Fibroblast of skin of abdomen (primary cell): ENCODE results near the gene PGM2L1. TPM values are rescaled to one million over a fixed set of nuclear protein-coding genes. Genes with fewer than 3 reads are reported as not detected.

Experiments
- DNase-seq: peaks from one replicate; pipeline ENCODE4 v3.0.0-alpha.2; 2013
- polyA plus RNA-seq, 2 experiments: library from polyadenylated mRNA; unstranded; fragments of 120-200 nt; gene quantifications; one replicate each; pipeline ENCODE4 v1.2.1, GENCODE V29; 2013; ENCODE audit not compliant: insufficient read length in 2 of 2

Gene PGM2L1
- polyA plus RNA-seq (2013, experiment 1 of 2; ENCODE audit: insufficient read length): 5.0 TPM
- 4.6 TPM for polyA plus RNA-seq (2013, experiment 2 of 2; ENCODE audit: insufficient read length)

GRCh38 chr11:74398244-74399159 lies at the start of gene PGM2L1:
TSS of gene PGM2L1 (minus strand) at chr11:74398433. CDS start at chr11:74398161, 272 bp downstream.
- DNase-seq: peak; percentile 94

DNA sequence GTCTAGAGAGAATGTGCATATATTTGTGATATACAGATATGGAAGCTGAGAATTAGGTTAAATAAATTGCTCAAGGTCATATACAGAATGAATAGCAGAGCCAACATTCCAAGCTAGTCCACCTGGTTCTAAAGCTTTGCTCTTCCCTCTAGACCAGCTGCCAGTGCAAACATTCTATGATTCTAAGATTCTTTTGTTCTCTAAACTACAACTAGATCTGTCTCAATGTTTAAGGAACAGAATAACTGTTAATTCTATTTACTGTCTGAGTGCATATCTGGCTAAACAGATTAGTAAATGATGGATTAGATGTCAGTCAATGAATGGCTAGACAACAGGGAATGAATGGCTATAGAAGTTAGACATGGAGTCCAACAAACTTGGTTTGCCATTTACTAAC lies 49.5 kb upstream of the PGM2L1 start:
- no peak for DNase-seq

- peak; percentile 50 for DNase-seq
Measured at GRCh38 chr11:74446532-74446938, 48.3 kb upstream of the PGM2L1 start.

- DNase-seq: no peak
Measured at GRCh38 chr11:74444173-74444826, 46.1 kb upstream of the PGM2L1 start.

DNA sequence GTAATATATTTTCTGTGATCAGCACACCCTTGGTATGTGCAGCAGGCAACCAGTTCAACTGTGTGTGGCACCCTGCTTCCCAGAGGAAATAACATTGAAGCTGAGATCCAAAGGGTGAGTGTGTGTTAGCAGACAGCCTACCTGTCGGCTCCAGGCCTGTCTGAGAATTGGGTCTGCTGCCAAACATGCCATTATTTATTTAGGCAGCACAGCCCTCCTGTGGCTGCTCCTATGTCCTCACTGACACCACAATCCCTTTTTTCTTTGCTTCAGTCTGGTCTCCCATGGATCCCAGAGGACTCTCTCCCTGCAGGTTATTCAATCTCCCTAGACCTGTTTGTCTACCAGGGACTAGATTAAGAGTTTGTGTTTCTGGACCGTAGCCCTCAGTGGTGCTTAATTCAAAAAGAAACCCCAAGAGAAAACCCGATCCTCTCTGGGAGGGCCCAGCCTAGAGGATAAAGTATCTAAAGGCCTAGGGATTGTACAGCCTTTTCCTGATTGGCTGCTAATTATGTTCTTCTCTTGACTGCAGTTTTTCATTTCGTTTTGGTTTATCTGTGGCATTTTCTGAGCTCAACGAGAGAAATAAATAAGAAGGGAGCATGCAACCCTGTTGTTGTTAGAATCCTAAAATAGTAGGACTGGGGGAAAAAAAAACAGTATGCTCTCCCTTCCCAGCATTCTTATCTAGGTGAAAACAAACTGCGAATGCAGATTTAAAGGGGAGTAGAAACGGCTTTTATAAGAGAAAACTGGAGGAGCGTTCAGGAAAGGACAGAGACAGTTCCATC lies 45.0 kb upstream of the PGM2L1 start:
- no peak for DNase-seq

DNA sequence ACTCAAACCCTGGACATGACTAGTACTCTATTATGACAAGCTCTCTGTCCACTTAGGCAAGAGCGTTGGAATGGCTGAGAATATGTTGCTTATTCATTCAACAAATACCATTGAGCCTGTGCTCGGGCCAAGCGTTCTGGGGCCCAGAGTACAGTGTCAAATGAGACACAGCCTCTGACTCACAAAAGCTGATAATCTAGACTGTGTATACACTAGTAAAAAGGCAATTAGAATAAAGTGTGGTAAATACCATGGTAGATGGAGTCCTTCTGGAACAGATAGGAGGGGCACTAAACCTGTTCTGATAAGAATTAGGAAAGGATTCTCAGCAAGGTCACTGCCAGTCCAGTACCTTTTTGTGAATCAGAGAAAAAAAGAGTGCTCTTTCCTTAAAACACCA lies 44.4 kb upstream of the PGM2L1 start:
- no peak for DNase-seq

DNA sequence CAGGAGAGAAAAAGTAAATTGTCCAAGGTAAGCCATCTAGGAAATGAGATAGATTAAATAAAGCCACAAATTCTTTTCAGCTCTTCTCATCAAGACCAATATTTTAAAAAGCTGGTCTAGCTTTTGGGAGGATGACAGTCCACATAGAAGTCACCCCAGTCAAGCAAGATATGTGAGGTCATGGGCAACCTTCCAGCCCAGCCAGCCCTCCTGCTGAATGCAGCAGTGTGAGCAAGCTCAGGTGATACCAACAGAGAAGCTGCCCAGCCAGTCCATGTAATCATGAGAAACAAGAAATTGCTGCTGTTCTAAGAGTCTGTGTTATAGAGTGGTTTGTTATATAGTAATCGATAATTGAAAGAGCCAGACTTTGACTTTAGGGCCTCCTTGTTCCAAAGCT lies 40.4 kb upstream of the PGM2L1 start:
- DNase-seq: no peak

DNA sequence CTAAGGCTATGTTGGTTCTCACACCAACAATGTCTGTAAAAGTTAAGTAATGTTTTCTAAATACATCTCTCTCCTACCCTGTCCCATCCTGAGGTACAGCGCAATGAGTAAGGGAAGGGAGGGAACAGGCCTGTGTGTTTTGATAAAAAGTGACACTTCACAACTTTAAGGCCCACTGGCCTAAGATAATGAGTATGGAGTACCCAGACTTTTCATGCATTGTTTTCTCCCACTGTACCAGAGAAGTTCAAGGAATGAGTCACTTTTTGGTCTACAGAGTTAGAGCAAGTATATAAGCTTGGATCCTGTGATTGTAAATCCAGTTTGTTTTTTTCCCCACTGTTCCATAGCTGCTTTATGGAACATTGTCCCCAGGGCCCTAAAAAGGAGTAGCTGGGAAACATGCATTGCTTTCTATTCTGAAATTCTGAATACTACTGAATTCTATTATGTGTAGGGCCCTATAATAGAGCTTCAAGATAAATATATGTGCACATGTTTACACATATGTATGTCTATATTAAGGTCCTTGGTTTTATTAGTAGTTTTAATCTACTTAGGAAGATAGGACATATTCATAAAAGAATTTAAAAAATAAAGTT lies 39.3 kb upstream of the PGM2L1 start:
- no peak for DNase-seq

GRCh38 chr11:74434528-74434927 lies 36.3 kb upstream of the PGM2L1 start:
- DNase-seq: no peak

DNA sequence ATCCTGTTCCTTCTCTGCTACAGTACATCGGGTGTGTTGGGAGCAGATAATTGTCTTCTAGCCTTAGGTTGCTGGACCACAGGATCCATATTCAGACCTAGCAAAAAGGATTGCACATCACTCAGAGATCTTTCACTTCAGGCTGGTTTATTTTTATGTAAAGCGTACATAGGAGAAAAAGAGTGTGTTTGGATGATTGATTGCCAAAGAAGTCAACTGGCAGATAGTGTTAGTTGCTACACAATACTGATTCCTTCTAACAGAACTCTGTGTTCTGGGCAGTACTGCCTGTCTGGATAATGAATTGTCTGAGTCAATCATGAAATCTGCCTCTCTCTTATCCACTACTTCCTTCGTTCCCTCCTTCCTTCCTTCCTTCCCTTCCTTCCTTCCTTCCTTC lies 31.0 kb upstream of the PGM2L1 start:
- no peak for DNase-seq

GRCh38 chr11:74427384-74427886 lies 29.2 kb upstream of the PGM2L1 start:
- no peak for DNase-seq

- DNase-seq: no peak
Measured at GRCh38 chr11:74425100-74425499, 26.9 kb upstream of the PGM2L1 start.

DNA sequence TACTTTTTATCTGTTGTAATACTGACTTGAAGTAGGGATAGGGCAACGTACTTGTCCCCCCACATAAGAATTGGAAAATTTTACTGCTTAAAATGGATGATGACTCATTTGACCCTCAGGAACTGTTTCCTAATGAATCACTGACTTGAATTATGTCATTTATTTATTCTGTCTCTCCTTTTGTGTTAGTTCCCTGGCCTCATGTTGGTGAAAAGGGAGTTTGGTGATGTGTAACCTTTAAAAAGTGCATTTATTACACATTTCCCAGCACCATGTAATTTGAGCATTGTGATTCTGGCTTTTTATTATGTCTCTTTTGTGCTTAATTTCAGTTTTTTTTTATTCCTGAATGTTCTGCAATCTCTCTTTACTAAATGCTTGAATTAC lies 20.3 kb upstream of the PGM2L1 start:
- DNase-seq: peak; percentile 70

DNA sequence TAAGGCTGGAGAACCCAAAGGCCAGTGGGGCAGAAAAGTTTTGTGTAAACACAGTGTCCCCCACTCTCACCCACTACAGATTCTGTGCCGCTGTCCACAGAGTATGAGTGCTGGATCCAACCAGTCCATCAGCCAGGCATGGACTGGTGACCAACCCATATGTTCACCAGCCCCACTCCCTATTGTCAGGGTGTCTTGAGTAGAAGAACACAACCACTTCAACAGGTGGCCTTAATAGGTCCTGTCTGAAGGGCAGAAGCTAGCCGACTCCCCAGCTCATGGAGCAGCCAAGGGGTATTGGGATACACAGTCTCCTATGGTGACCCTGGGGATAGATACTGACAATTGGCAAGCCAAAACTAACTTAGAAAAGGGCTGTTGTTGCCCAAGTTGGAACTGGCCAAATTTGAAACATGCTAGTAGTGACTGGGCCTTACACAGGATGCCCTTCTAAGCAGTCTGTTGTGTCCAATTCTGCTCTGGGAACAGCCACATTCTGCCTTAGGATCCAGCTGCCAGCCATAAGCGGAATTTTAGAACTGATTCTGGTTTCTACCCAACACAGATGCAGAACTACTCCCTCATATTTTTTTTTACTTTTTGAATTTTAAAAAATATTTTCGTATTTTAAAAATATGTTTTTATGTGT lies 19.8 kb upstream of the PGM2L1 start:
- peak; percentile 20 for DNase-seq

DNA sequence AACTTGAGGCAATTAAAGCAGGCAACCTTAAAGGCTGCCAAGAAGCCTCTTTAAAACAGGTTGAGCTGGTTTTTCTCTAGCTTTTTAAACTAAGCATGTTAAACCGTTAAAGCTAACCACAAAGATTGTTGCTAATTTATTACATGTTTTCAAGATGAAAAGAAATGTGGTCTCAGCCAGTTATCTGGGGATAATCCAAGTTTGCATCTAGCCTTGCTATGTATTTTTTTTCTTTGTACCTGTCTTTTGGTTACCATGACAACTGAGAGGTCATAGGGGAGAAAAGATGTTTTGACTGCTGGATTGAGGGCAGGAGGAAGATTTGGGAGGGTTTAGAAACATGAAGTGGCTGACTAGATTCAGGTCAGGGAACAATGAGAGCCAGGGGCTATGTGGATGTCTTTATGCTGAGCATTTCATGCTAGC lies 19.2 kb upstream of the PGM2L1 start:
- peak; percentile 72 for DNase-seq

GRCh38 chr11:74416974-74417373 lies 18.7 kb upstream of the PGM2L1 start:
- peak; percentile 24 for DNase-seq

DNA sequence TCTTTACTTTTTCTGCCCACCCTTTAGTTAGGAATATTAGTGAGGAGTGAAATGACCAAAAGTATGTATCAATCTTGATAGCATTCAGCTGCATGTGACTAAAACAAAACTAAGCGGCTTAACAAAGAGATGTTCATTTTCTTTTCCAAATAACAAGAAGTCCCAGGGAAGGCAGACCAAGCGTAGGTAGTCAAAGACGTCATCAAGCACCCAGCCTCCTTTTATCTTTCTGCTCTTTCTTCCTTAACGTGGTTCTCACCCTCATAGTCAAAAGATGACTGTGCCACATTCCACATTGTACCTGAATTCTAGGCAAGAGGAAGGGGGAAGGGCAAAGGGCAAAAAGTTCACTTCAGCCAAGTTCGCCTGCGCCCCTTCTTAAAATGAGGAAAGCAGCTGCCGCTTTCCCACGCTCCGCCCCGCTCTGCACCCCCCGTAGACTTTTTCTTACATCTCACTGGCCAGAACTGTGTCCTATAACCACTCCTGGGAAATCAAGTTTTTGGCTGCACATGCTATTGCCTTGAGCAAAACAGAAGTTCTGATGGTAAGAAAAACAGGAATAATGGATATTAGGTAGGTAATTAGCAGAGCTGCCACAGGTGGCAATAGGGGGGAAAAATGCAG lies 14.6 kb upstream of the PGM2L1 start:
- DNase-seq: no peak

DNA sequence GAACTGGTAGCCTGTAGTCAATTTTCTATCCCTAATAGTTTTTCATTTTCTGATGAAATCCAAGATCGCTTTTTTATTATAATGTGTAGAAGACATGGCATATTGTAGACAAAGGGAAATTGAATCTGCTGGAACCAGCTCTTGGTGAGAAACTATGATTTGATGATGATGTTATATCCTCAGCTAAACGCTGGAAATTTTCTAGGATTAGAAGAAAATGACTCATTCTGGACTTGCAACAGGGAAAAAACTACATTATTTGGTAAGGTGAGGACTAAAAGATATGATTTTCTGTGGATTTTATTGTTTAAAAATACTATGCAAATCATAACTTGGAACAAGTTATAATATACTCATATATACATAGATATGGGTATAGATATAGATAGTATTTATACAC lies 14.1 kb upstream of the PGM2L1 start:
- DNase-seq: no peak

DNA sequence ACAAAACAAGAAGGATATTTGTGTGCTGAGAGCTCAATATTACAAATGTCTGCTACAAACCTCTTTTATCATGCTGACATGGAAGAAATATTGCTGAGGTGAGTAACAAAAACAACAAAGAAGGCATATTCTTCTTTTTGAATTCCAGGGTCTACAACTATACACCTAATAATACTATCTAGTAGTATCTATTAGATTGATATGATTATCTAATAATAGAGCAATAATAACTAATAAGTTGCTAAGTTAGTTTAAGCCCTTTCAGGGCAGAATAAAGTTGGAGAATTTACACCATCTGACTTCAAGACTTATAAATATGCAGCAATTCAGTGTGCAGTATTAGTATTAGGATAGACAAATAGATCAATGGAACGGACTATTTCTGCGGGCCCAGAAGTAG lies 11.4 kb upstream of the PGM2L1 start:
- no peak for DNase-seq

DNA sequence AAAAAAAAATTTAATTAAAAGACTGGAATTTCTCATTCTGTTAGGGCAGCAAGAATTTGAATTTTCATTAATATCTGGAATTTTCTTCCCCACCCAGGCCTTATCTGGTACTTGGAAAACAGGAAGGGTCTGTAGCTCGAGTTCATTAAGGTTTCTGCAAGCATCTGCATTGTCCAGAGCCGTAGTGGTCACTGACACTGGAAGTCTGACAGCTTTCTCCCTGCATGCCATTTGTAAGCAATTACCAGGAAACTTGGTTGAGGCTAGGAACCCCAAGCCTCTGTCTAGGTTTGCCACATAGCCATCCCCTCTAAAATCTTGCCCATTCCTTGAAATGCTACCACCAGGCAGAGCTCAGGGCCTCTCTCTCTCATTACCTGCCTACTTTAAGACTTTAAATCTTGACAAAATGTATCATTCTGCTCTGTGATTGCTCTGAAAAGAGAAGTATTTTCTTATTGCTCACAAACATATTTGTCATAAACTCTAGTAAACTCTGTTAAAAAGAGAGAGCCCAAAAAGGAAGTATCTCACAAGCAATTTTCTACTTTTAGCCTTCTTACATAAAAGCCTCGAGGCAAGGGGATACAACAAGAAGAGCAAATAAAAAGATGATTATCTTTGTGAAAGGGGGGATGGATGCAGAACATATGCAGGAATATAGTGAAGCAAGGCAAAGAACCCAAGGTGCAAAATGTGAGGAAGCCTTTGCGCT lies 5.5 kb upstream of the PGM2L1 start:
- DNase-seq: no peak

DNA sequence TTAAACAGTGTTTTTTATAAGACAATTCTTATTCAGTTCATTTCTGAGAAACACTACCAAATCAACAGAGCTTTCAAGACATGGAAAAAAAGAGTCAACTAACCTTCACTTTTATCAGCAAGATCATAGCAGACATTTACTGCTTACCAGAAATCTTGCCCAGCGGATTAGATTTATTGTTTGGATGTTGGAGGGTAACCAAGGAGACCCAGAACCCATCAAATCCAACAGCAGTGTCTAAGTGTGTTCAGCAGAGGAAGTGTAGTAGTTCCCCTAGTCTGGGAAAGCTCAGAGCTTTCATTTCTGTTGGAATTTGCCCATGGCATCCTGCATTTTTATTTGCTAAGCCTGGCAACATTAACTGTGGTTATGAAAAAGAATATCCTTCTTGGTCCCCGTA lies 2.4 kb upstream of the PGM2L1 start:
- no peak for DNase-seq
